IPS-NIHi7 (cell line): ENCODE results near the gene CALN1.
"Not testable (repeated sequence)": the region's sequence is repeated elsewhere in the genome, so short reads cannot be mapped to it uniquely, and the experiment has no call there.

ENCODE experiments used
- DNase-seq: peaks from one replicate; pipeline ENCODE4 v3.0.0; 2012; ENCODE audit warnings: mixed read lengths; ENCODE audit errors: extremely low spot score

Gene CALN1

DNA sequence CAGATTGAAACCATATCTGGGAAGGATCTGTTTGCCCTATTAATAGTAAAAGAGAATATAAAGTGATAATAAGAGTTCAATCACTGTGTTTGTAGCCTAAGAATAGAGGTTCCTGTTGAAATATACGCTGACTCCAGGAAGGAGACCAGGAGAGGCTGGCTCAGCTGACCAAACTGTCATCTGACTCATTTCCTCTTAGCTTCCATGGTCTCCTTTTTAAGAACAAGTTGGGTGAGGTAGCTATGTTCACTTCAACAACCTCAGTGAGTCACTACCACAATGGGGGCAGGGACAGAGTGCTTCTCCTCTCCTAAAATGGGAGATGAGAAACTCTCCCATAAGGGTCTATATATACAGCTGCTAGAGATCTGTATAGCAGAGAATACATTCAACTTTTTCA is 543.3 kb downstream of the CALN1 start:
- no peak for DNase-seq

DNA sequence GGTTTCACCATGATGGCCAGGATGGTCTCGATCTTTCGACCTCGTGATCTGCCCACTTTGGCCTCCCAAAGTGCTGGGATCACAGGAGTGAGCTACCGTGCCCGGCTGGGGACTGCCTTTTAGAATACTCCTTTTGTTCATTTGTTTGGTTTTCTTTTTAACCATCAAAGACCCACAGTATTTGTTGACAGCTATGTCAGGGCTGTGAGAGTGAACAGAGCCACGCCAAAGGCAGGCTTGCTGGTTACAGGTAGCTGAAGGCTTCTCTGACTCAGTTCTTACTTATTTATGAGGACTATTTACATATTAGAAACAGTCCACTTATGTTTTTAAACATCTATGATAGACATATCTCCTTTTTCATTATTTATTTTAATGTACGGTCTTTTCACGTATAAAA is 544.5 kb downstream of the CALN1 start:
- DNase-seq, result no peak

GRCh38 chr7:71865172-71865571 is 547.0 kb downstream of the CALN1 start:
- no peak for DNase-seq

DNA sequence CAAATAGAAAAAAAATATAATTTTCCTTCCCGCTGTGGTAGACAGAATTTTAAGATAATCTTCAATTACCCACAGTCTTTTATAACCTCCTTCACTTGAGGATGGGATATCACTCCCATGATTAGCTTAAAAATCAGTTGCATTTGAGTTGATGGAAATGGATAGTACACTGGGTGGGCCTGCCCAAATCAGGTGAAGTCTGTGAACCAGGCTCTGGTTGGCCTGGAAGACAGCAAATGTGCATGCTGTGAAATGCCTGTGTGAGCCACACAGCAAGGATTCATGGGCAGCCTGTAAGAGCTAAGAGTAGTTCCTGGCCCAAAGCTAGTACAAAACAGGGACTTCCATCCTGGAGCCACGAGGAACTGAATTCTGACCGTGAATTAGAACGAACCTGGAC is 548.0 kb downstream of the CALN1 start:
- DNase-seq, result no peak

DNA sequence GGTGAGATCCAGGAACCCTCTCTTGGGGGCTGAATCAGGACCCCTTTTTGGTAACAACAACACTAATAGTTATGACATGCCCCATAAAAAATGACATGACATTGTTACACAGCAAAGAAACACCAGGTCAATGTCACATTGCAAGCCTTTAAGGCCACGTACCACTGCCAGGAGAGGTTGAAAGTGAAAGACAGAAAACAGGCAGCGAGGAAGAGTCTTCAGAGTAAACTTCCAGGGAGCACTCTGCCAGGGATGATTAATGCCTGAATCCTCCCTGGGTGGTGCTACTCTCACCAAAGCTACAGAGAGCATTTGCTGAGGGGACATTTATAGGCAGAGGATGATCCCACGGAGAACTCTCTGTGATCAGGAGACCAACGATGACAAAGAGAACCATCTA is 551.6 kb downstream of the CALN1 start:
- DNase-seq, result no peak

DNA sequence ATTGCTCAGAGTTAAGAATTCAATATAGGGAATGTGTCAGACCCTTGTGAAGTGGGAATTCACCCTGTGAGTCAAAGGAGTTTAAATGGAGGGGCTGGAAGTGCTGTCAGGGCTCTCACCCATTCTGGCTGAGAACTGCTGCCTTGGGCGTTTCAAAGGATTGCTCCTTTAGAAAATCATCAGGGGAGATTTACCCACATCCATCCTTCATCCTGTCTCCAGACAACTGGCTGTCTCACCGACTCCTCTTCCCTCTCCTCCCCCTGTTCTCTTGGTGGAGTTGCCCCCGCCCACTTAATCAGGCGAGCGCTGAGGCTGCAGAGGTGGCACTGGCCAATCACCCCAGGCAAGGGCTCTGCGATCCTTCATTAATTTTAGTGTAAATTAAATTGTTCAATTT is 554.8 kb downstream of the CALN1 start:
- no peak for DNase-seq

GRCh38 chr7:71854546-71855397 is 557.4 kb downstream of the CALN1 start:
- DNase-seq, result no peak

DNA sequence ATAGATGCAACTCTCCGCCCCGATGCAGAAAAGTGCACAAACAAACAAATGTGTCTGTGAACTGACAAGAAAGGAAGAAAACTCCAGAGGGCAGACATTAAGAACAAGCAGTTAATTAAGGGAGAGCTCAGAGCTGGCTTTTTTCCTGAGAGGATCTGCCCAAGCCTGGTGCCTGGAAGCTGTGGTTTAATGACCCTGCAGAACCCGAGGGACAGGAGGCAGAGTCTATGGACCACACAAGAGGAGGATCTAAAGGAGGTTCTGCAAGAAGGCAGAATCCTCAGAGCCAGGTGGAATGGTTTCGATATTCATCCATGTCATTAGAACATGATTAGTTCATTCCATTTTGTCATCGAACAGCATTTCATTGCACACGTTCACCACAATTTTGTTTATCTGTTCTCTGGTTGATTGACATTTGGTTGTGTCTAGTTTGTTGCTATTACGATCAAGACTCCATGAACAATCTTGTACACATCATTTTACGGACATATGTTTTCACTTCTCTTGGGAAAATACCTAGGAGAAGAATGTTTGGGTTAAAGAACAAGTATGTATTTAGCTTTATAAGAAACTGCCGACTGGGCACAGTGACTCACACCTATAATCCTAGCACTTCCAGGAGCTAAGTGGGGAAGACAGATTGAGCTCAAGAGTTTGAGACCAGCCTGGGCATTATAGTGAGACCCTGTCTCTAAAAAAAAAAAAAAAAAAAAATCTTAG is 560.2 kb downstream of the CALN1 start:
- no peak for DNase-seq

DNA sequence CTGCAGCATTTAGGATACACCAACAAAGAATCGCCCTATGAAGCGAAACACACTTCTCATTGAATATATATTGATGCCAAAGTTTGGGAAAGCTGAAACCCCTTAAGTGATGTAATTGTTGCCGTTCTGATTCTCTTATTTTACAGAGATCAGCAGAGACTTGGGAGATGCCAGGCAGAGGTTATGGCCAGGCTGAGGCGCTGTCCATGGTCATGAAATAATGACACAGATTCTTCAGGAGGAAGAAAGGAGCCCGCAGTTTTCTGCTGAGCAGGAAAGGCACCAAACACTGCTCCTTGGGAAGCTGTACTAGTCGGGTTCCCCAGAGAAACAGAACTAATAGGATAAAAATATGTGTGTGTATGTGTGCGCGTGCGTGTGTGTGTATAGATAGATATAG is 566.0 kb downstream of the CALN1 start:
- DNase-seq, result peak; percentile 73

DNA sequence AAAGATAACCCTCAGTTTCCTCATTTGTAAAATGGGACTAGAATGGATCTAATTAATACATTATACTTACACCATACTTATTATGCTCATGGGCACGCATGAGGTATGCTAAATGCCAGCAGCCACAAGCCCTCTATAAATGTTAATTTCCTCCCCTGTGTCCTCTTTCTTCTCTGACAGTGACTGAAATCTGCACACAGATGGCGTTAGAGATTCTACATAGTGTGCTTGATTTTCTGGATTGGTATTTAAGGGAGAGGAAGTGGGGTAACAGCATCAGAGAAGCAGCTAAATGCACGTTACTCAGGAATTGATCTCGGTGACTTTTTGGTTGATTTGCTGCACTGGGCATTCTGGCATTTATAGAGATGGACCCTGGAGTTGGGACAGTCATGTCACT is 568.5 kb downstream of the CALN1 start:
- no peak for DNase-seq

DNA sequence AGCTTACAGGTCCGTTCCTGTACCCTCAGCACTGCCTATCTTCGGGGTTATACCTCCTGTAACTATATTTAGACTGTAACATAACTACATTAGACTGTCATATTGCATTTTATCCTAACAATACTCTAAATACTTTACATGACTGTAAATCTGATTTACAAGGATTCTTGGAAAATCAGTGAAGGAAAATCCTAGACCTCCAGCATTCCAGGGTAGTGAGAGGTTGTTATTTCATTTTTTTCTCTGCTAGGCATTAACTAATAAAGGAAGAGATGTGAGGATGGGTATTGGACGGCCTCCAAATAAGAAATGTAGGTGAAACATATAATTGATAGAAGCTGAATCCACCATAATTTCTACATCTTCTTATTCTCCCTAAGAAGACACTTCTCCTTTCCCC is 569.4 kb downstream of the CALN1 start:
- no peak for DNase-seq

- no peak for DNase-seq
Observed at GRCh38 chr7:71842381-71842780, 569.8 kb downstream of the CALN1 start.

- no peak for DNase-seq
Observed at GRCh38 chr7:71835056-71835455, 577.1 kb downstream of the CALN1 start.

DNA sequence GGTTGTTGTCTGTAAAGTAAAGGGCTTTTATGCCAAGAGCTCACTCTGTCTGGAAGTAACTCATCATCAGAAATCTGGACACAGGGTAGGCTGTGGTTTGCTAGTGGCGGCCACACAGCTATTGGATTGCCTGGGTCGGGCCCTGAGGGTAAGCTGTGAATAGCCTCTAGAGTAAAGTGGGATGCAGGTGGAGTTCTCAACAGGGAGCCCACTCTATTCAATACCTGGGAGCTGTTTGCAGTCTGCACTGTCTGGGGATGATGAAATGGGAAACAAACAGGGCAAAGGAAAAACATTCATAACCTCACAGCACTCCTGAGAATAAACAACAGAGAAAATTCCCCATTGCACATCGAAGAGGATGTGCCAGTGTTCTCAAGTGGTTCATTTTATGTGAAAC is 582.6 kb downstream of the CALN1 start:
- peak; percentile 35 for DNase-seq

- DNase-seq, result no peak
Observed at GRCh38 chr7:71828361-71828760, 583.8 kb downstream of the CALN1 start.

DNA sequence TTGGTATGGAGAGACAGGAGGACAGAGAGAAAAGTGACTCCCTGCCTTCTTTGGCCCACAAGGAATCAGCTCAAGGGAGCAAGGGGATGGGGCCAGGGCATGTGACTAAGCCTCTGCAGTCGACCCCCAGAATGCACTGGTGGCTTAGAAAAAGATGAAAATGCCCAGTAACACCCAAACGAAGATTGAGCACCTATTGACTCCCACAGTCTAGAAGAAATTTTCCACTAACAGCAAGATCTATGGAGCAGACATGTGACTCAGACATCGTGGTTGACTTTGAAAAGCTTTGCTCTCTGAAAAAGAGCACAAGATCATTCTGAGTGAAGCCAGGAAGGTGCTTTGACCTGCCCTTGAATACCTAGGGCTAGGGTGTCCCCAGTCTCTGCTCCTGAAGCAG is 586.0 kb downstream of the CALN1 start:
- DNase-seq, result no peak

DNA sequence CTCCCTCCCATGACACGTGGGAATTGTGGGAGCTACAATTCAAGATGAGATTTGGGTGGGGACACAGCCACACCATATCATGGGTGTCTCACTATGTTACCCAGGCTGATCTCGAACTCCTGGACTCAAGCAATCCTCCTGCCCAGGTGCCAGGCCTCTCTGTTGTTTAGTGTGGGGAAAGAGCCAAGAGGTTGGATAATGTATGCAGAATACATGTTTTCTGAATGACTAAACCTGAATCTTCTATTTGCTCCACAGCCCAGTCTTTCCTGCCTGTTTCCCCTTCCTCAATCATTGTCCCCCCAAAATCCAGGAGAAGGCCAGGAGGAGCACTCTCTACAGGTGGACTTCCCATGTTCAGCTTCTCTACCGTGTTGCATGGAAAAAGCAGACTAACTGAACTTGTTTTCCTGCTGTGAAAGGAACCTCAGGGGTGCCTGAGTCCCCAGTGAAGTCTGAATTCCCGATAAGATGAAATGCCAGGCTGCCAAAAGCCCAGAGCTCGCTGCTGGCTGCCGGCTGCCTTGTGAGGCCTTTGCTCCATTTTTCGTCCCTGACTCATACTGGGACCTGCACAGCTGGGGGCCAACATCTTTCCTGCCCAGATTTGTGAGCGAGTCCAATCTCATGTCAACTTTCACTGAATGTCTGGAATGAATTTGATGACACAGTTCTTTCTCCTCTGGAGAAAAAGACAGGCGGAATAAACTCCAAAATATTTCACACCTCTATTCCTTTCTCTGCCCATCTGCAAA is 588.0 kb downstream of the CALN1 start:
- DNase-seq, result peak; percentile 58

DNA sequence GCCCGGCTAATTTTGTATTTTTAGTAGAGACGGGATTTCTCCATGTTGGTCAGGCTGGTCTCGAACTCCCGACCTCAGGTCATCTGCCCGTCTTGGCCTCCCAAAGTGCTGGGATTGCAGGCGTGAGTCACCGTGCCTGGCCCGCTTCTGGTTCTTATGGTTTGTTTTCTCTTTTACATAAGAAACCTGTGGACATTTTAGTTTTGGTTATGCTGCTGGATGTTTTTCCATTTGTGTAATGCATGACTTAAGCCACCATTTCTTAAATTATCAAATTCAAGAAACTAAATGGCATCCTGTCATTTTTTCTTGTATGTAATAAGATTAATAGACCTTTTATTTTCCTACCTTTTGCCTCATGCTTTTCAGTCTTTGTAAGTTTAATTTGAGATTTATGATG is 589.7 kb downstream of the CALN1 start:
- not testable (repeated sequence) for DNase-seq

GRCh38 chr7:71817916-71818315 is 594.2 kb downstream of the CALN1 start:
- no peak for DNase-seq

DNA sequence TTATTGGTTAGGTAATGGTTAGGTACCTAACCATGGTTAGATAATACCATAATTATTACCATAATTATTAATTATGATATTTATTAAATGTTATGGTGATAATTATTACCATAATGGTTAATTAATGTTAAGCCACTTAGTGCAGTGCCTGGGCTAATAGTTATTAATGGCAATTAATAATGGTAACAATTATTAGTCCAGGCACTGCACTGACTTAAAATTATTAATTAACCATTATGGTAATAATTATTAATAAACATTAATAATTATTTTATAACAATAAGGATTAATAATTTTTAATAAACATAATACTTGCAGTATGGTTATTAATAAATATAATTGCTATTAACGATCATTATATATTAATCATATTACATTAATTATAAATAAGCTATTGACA is 604.0 kb downstream of the CALN1 start:
- no peak for DNase-seq

DNA sequence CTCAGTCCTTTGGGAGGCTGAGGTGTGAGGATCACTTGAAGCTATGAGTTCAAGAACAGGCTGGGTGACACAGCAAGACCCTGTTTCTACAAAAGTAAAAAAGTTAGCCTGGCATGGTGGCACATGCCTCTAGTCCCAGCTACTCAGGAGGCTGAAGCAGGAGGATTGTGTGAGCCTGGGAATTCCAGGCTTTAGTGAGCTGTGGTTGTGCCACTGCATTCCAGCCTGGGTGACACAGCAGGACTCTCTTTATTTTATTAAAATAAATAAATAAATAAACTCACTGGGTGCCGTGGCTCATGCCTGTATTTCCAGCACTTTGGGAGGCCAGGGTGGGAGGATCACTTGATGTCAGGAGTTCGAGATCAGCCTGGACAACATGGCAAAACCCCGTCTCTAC is 607.9 kb downstream of the CALN1 start:
- DNase-seq, result no peak

GRCh38 chr7:71801976-71802375 is 610.2 kb downstream of the CALN1 start:
- DNase-seq, result no peak

- DNase-seq, result no peak
Observed at GRCh38 chr7:71800321-71800720, 611.8 kb downstream of the CALN1 start.
